B cell (primary cell): Measurements from ENCODE around the gene ZDHHC14. TPM values are rescaled to one million over a fixed set of nuclear protein-coding genes. Genes with fewer than 3 reads are reported as not detected.

ENCODE experiments used
- ATAC-seq: fragments of 200-7000 bp; cut with Tn5 transposase; one replicate; pipeline ENCODE4 v1.10.0; 2021; ENCODE audit warnings: low read depth, mild to moderate bottlenecking, moderate number of reproducible peaks, moderate library complexity
- CTCF ChIA-PET: fragments of 350-600 bp; sonication (Branson Sonifier 250); formaldehyde crosslinking; loops from one replicate; lab custom pipeline; 2021; ENCODE audit warnings: antibody characterized with exemption, inconsistent platforms; lab: Charles Lee
- POLR2A ChIA-PET: fragments of 350-600 bp; sonication (Branson Sonifier 250); formaldehyde crosslinking; loops from one replicate; lab custom pipeline; 2021; ENCODE audit warnings: antibody characterized with exemption; lab: Charles Lee
- DNase-seq: peaks from one replicate; pipeline ENCODE4 v3.0.0; 2013
- H2AFZ ChIP-seq: 2 replicates; pipeline ENCODE4 v1.6.1; 2012; ENCODE audit warnings: mild to moderate bottlenecking, low read depth, low read length; ENCODE audit not compliant: insufficient read depth, poor library complexity, severe bottlenecking
- H3K27ac ChIP-seq, 2 donors: 1 replicate in 1 of 2; 2 replicates in 1 of 2; pipeline ENCODE4 v1.5.1; 2012 to 2013; ENCODE audit warnings: low read length in 2 of 2, mild to moderate bottlenecking in 2 of 2, moderate library complexity in 1 of 2
- H3K27me3 ChIP-seq, 4 experiments: fragments of 200-600 bp in 1 of 4; sonication (generic) in 1 of 4; replicated peaks in 1 of 4; 1 replicate in 2 of 4; 2 replicates in 2 of 4; pipeline versions ENCODE4 v1.6.1 to v1.7.0; 2013 to 2016; ENCODE audit warnings: low read length in 3 of 4, mild to moderate bottlenecking in 2 of 4, mixed read lengths in 1 of 4, moderate library complexity in 1 of 4; ENCODE audit not compliant: insufficient read depth in 4 of 4, control insufficient read depth in 3 of 4; ENCODE audit errors: control extremely low read depth in 1 of 4
- H3K36me3 ChIP-seq, 2 experiments: replicated peaks in 1 of 2; 1 replicate in 1 of 2; 2 replicates in 1 of 2; pipeline versions ENCODE4 v1.6.1 to v1.7.1; 2013; ENCODE audit warnings: low read length in 1 of 2; ENCODE audit not compliant: insufficient read depth in 2 of 2, control insufficient read depth in 1 of 2; ENCODE audit errors: control extremely low read depth in 1 of 2, extremely low read depth in 1 of 2
- H3K4me1 ChIP-seq, 2 donors: fragments of 200-600 bp in 1 of 2; sonication (generic) in 1 of 2; 1 replicate in 1 of 2; 2 replicates in 1 of 2; pipeline versions ENCODE4 v1.5.1 to v1.6.1; 2013 to 2017; ENCODE audit warnings: low read length in 2 of 2; ENCODE audit not compliant: control insufficient read depth in 2 of 2, insufficient read depth in 2 of 2
- H3K4me2 ChIP-seq: replicated peaks from 2 replicates; pipeline ENCODE3; 2012; ENCODE audit warnings: mild to moderate bottlenecking, low read depth, low read length; ENCODE audit not compliant: poor library complexity, severe bottlenecking
- H3K4me3 ChIP-seq, 5 experiments: fragments of 200-600 bp in 1 of 5; sonication (generic) in 1 of 5; 1 replicate in 3 of 5; 2 replicates in 2 of 5; pipeline versions ENCODE4 v1.5.1 to v1.7.0; 2011 to 2016; ENCODE audit warnings: low read length in 4 of 5, mild to moderate bottlenecking in 4 of 5, low read depth in 2 of 5, control low read depth in 1 of 5, moderate library complexity in 1 of 5; ENCODE audit not compliant: insufficient read depth in 1 of 5; ENCODE audit errors: control extremely low read depth in 1 of 5, extremely low read depth in 1 of 5
- H3K79me2 ChIP-seq: fragments of 200-600 bp; sonication (generic); one replicate; pipeline ENCODE4 v1.6.0; 2016; ENCODE audit warnings: low read length; ENCODE audit not compliant: control insufficient read depth, insufficient read depth
- H3K9ac ChIP-seq: fragments of 200-600 bp; sonication (generic); 2 replicates; pipeline ENCODE4 v1.6.1; 2017; ENCODE audit warnings: mild to moderate bottlenecking, low read length, moderate library complexity
- H3K9me3 ChIP-seq, 3 donors: one replicate each; pipeline versions ENCODE4 v1.6.1 to v1.7.1; 2013; ENCODE audit warnings: low read length in 2 of 3; ENCODE audit not compliant: control insufficient read depth in 2 of 3, insufficient read depth in 1 of 3; ENCODE audit errors: control extremely low read depth in 1 of 3
- H4K20me1 ChIP-seq: 2 replicates; pipeline ENCODE4 v1.6.0; 2012; ENCODE audit warnings: mild to moderate bottlenecking, low read length; ENCODE audit not compliant: insufficient read depth, control insufficient read depth, poor library complexity, severe bottlenecking
- H3K27ac Mint-ChIP-seq: one replicate; pipeline ENCODE4 v1.8.0; 2021; ENCODE audit warnings: mixed read lengths
- H3K27me3 Mint-ChIP-seq: one replicate; pipeline ENCODE4 v1.8.0; 2021; ENCODE audit warnings: mixed read lengths
- H3K4me1 Mint-ChIP-seq: one replicate; pipeline ENCODE4 v1.8.0; 2021; ENCODE audit warnings: mixed read lengths
- H3K4me3 Mint-ChIP-seq: one replicate; pipeline ENCODE4 v1.8.0; 2021; ENCODE audit warnings: mixed read lengths
- H3K9me3 Mint-ChIP-seq: one replicate; pipeline ENCODE4 v1.8.0; 2022; ENCODE audit warnings: mixed read lengths; ENCODE audit not compliant: insufficient read depth
- CTCF ChIP-seq: fragments of 200-600 bp; IDR thresholded peaks from one replicate; pipeline ENCODE4 v1.8.0; 2022; ENCODE audit warnings: antibody characterized with exemption, mild to moderate bottlenecking
- EZH2 ChIP-seq: IDR thresholded peaks from 2 replicates; pipeline ENCODE4 v1.6.1; 2012; ENCODE audit warnings: borderline replicate concordance, low read depth, mild to moderate bottlenecking, moderate library complexity, low read length; ENCODE audit not compliant: insufficient read depth, poor library complexity, severe bottlenecking
- WGBS: methylation state at CpG from one replicate; pipeline ENCODE4 v1.1.5; 2013; ENCODE audit warnings: missing lambda C conversion rate; ENCODE audit not compliant: insufficient coverage; 5-methylcytosine and 5-hydroxymethylcytosine counted together
- intact Hi-C: fragments of 100-400 bp; cut with micrococcal nuclease; formaldehyde crosslinking; loops from one replicate; pipeline ENCODE4 v1.10.0; 2022
- polyA plus RNA-seq: library from polyadenylated mRNA; depleted of rRNA; stranded (reverse); fragments of >200 nt; gene quantifications from 2 replicates; pipeline ENCODE4 v1.2.3, GENCODE V29; 2012
- total RNA-seq, 2 donors: library from RNA; stranded (reverse); fragments of 120-200 nt in 1 of 2; gene quantifications; 1 replicate in 1 of 2; 2 replicates in 1 of 2; pipeline versions ENCODE4 v1.2.3 to v1.2.4, GENCODE V29; 2013 to 2022

The ZDHHC14 gene
- total and polyA plus RNA-seq, 2 donors (not counting 1 experiment from before 2014, with no cell fraction given) = 8.8 to 50.4 TPM

DNA sequence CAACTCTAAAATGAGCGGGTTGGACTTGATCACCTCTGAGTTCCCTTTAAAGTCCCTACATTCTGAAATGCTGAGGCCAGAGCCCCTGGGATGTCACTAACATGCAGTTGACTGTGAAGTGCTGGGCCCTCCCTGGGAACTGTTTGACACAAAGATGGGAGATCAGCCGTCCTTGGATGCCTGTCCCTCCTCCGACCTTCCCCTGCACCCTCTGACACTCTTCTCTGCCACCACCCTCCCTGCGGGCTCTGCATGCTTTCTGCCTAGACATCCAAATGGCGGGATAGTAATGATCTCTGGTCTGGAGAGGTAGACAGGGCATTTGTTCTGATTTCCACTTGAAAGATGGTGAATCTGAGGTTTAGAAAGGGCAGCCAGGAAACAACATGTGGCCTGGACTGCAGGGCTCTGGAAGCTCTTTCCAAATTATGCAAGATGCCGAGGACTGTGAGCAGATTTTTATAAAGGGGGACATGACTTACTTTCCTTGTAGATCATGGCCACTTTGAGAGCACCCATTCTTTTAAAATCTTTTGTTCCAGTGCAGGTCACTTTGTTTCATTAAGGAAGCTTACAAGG is 113.2 kb downstream of the ZDHHC14 start:
- ChIA-PET POLR2A (no interaction called here), CTCF (interaction anchor here (1.2 kb wide), 2 partner anchors 8 to 62 kb away, joined by 3 to 4 read pairs; no protein-coding TSS in a partner anchor)
- Histone ChIP-seq H3K79me2 (peaks cover 46% of the 10 kb centered on the region), H4K20me1 (no peaks in the 10 kb centered on the region), H3K27ac (no peak overlapping the region), H3K4me3 (no peak overlapping the region), H3K36me3 (peaks cover 0 to 3% of the 10 kb centered on the region in 2 experiments), H3K4me2 (no peak overlapping the region), H3K9me3 (peaks cover 0 to 8% (median 0%) of the 10 kb centered on the region in 3 donors), H3K9ac (no peak overlapping the region), H3K27me3 (no peaks in the 10 kb centered on the region), H2AFZ (no peak overlapping the region), H3K4me1 (peaks cover 13 to 41% of the 10 kb centered on the region in 2 donors)
- H3K27ac Mint-ChIP-seq = no peak overlapping the region
- peaks cover 38% of the 10 kb centered on the region for H3K4me1 Mint-ChIP-seq
- TF ChIP-seq CTCF (no peak), EZH2 (no peak)
- DNase-seq (no peak), ATAC-seq (no peak)
- H3K9me3 Mint-ChIP-seq = no peaks in the 10 kb centered on the region
- H3K27me3 Mint-ChIP-seq = peaks cover 5% of the 10 kb centered on the region
- H3K4me3 Mint-ChIP-seq = no peak overlapping the region
- 91% methylated on average over 2 of the region's 6 CpGs for WGBS
- intact Hi-C loops = loop anchor here (2.0 kb wide), 1 partner anchor 13 kb away; no protein-coding TSS in a partner anchor

- no peak overlapping the region for H3K27ac ChIP-seq
- peaks cover 30% of the 10 kb centered on the region for H3K79me2 ChIP-seq
- Mint-ChIP-seq H3K9me3 (no peaks in the 10 kb centered on the region), H3K4me3 (no peak overlapping the region), H3K4me1 (peaks cover 37% of the 10 kb centered on the region), H3K27ac (no peak overlapping the region), H3K27me3 (no peaks in the 10 kb centered on the region)
- ChIA-PET CTCF (no interaction called here), POLR2A (no interaction called here)
- no peak overlapping the region for H2AFZ ChIP-seq
- intact Hi-C loops = no loop called here
- H3K27me3 ChIP-seq = no peaks in the 10 kb centered on the region
- ATAC-seq (no peak), DNase-seq (no peak)
- H3K4me2 ChIP-seq = no peak overlapping the region
- no peak overlapping the region for H3K9ac ChIP-seq
- TF ChIP-seq CTCF (no peak), EZH2 (no peak)
- peaks cover 0 to 25% of the 10 kb centered on the region in 2 donors for H3K4me1 ChIP-seq
- 98% methylated on average over 5 of the region's 5 CpGs for WGBS
- no peaks in the 10 kb centered on the region for H4K20me1 ChIP-seq
- no peak overlapping the region for H3K4me3 ChIP-seq
- H3K9me3 ChIP-seq = peaks cover 0 to 8% (median 0%) of the 10 kb centered on the region in 3 donors
- H3K36me3 ChIP-seq = peaks cover 0 to 3% of the 10 kb centered on the region in 2 experiments
These were observed 115.6 kb downstream of the ZDHHC14 start for GRCh38 chr6:157496534-157497095.
